Panc1 (cell line): Measurements from ENCODE around the gene CLDN6. TPM values are rescaled to one million over a fixed set of nuclear protein-coding genes. Genes with fewer than 3 reads are reported as not detected.

Experiments
- ATAC-seq: fragments of 200-7000 bp; cut with Tn5 transposase; 2 replicates; pipeline ENCODE4 v1.9.1; 2020; ENCODE audit warnings: mild to moderate bottlenecking, moderate library complexity
- BruUV-seq: library from RNA; stranded (reverse); fragments of 400-500 nt; replicated peaks from 2 replicates; lab custom pipeline; 2021; lab: Mats Ljungman, UMichigan
- CTCF ChIA-PET: fragments of 300-600 bp; sonication (Branson Sonifier 250); formaldehyde crosslinking; loops from one replicate; lab custom pipeline; 2022; ENCODE audit warnings: antibody characterized with exemption; lab: Charles Lee
- POLR2A ChIA-PET: fragments of 300-600 bp; sonication (Branson Sonifier 250); formaldehyde crosslinking; loops from one replicate; lab custom pipeline; 2022; ENCODE audit warnings: antibody characterized with exemption; lab: Charles Lee
- DNase-seq: peaks from one replicate; pipeline ENCODE4 v3.0.0-alpha.2; 2010; ENCODE audit warnings: low read depth, low spot score
- H3K27ac ChIP-seq: 2 replicates; pipeline ENCODE4 v1.5.1; 2011; ENCODE audit warnings: mild to moderate bottlenecking, low read length, inconsistent platforms
- H3K27me3 ChIP-seq: fragments of 200-500 bp; sonication (Bioruptor generic); 2 replicates; pipeline ENCODE4 v1.6.0; 2014; ENCODE audit warnings: low read length, inconsistent platforms; ENCODE audit not compliant: control insufficient read depth, insufficient read depth
- H3K36me3 ChIP-seq: fragments of 200-500 bp; sonication (Bioruptor generic); 2 replicates; pipeline ENCODE4 v1.5.1; 2014; ENCODE audit warnings: inconsistent platforms, mild to moderate bottlenecking, low read length, moderate library complexity; ENCODE audit not compliant: control insufficient read depth, insufficient read depth
- H3K4me1 ChIP-seq: 2 replicates; pipeline ENCODE4 v1.5.1; 2011; ENCODE audit warnings: inconsistent platforms, mild to moderate bottlenecking, low read length, moderate library complexity; ENCODE audit not compliant: control insufficient read depth, insufficient read depth
- H3K4me3 ChIP-seq, 2 experiments: 2 replicates each; pipeline ENCODE4 v1.5.1; 2011 to 2012; ENCODE audit warnings: low read depth in 2 of 2, low read length in 2 of 2, mild to moderate bottlenecking in 2 of 2, inconsistent platforms in 1 of 2, moderate library complexity in 1 of 2
- H3K9me3 ChIP-seq: fragments of 200-500 bp; sonication (Bioruptor generic); 2 replicates; pipeline ENCODE4 v1.5.1; 2014; ENCODE audit warnings: low read depth, mild to moderate bottlenecking, inconsistent platforms, low read length, moderate library complexity; ENCODE audit not compliant: control insufficient read depth, insufficient read depth
- CTCF ChIP-seq: fragments of 450-650 bp; IDR thresholded peaks from 2 replicates; pipeline ENCODE4 v1.5.1; 2017; ENCODE audit warnings: mild to moderate bottlenecking
- POLR2AphosphoS5 ChIP-seq: IDR thresholded peaks from 2 replicates; pipeline ENCODE4 v1.6.1; 2012; ENCODE audit warnings: mild to moderate bottlenecking, low read depth, low read length, moderate library complexity
- REST ChIP-seq, 2 experiments: IDR thresholded peaks; 2 replicates each; pipeline ENCODE4 v1.6.1; 2011 to 2012; ENCODE audit warnings: low read depth in 2 of 2, control low read depth in 1 of 2, low read length in 1 of 2, mild to moderate bottlenecking in 1 of 2, moderate library complexity in 1 of 2; ENCODE audit not compliant: insufficient read depth in 1 of 2
- SIN3A ChIP-seq: IDR thresholded peaks from 2 replicates; pipeline ENCODE4 v1.6.1; 2012; ENCODE audit warnings: low read depth, mild to moderate bottlenecking, low read length, moderate library complexity, borderline replicate concordance; ENCODE audit not compliant: insufficient read depth
- TCF7L2 ChIP-seq: IDR thresholded peaks from 2 replicates; pipeline ENCODE4 v1.6.1; 2011; ENCODE audit warnings: mild to moderate bottlenecking, low read depth, low read length, inconsistent platforms
- in situ Hi-C: cut with HindIII; loops from 2 replicates; pipeline ENCODE4 v1.10.0; 2016; ENCODE audit warnings: low sequenced_read_pairs, low pct_unique_long_range_greater_than_20kb
- intact Hi-C: fragments of 100-400 bp; cut with micrococcal nuclease; formaldehyde crosslinking; loops from one replicate; pipeline ENCODE4 v1.10.0; 2022; ENCODE audit not compliant: unreplicated experiment
- total RNA-seq: library from RNA; stranded (reverse); gene quantifications from one replicate; pipeline ENCODE4 v1.2.1, GENCODE V29; 2021; ENCODE audit not compliant: unreplicated experiment

Gene CLDN6
- total RNA-seq, 1 experiment from 2014 or later, result 1.2 TPM

- intact Hi-C loops, result no loop called here
- peak; percentile 26 for ATAC-seq
These were observed 2.8 kb upstream of the CLDN6 start for GRCh38 chr16:3020604-3021448.

More at GRCh38 chr16:3020604-3021448, 2.8 kb upstream of the CLDN6 start:
- H3K4me1 ChIP-seq, result peaks cover 16% of the 10 kb centered on the region
- CTCF ChIA-PET, result interaction anchor here (0.5 to 1.2 kb wide), 3 partner anchors 8 to 246 kb away, joined by 3 to 5 read pairs (median 5); no protein-coding TSS in a partner anchor
- BruUV-seq, result no TSS peak
- H3K4me3 ChIP-seq, result peak overlapping the region; percentile 94 to 95
- H3K36me3 ChIP-seq, result peaks cover 9% of the 10 kb centered on the region
- TF ChIP-seq REST (IDR thresholded peaks at IDR 0.05; ENCODE audit: insufficient read depth in 1 of 2, low read depth in 2 of 2, low read length in 1 of 2) (no peak), SIN3A (peak; percentile 63; the same call in 1 of the 2 replicates), POLR2AphosphoS5 (peak; percentile 46), CTCF (no peak), TCF7L2 (no peak)
- H3K9me3 ChIP-seq, result no peaks in the 10 kb centered on the region
- DNase-seq, result peak; percentile 69
- peak overlapping the region; percentile 99 for H3K27ac ChIP-seq
- in situ Hi-C loops, result no loop called here
- H3K27me3 ChIP-seq, result no peaks in the 10 kb centered on the region
- POLR2A ChIA-PET, result interaction anchor here (0.6 kb wide), 2 partner anchors 20 to 1135 kb away, joined by 5 to 10 read pairs; no protein-coding TSS in a partner anchor
